ENCODE data around the gene PRDM10.
"Not testable (repeated sequence)": the region's sequence is repeated elsewhere in the genome, so short reads cannot be mapped to it uniquely, and the experiment has no call there.

The PRDM10 gene

GRCh38 chr11:129974672-129975071 is 28.0 kb downstream of the PRDM10 start:
- DNase-seq = no peak

- no peak for DNase-seq
These were observed 28.4 kb downstream of the PRDM10 start for GRCh38 chr11:129974237-129974636.

GRCh38 chr11:129973809-129974208 is 28.8 kb downstream of the PRDM10 start:
- DNase-seq = no peak

GRCh38 chr11:129973068-129973467 is 29.6 kb downstream of the PRDM10 start:
- DNase-seq = no peak

GRCh38 chr11:129972611-129973010 is 30.0 kb downstream of the PRDM10 start:
- DNase-seq = no peak

GRCh38 chr11:129971856-129972255 is 30.8 kb downstream of the PRDM10 start:
- not testable (repeated sequence) for DNase-seq

- DNase-seq = no peak
These were observed 32.7 kb downstream of the PRDM10 start for GRCh38 chr11:129969920-129970319.

GRCh38 chr11:129968591-129969419 is 33.8 kb downstream of the PRDM10 start:
- DNase-seq = peak; percentile 1

GRCh38 chr11:129967996-129968395 is 34.6 kb downstream of the PRDM10 start:
- no peak for DNase-seq

GRCh38 chr11:129965248-129965647 is 37.4 kb downstream of the PRDM10 start:
- DNase-seq = no peak

- DNase-seq = no peak
These were observed 42.1 kb downstream of the PRDM10 start for GRCh38 chr11:129960216-129961214.

GRCh38 chr11:129959687-129960086 is 42.9 kb downstream of the PRDM10 start:
- no peak for DNase-seq

- no peak for DNase-seq
These were observed 47.4 kb downstream of the PRDM10 start for GRCh38 chr11:129955282-129955681.

- not testable (repeated sequence) for DNase-seq
These were observed 47.9 kb downstream of the PRDM10 start for GRCh38 chr11:129954703-129955102.

- DNase-seq = no peak
These were observed 50.8 kb downstream of the PRDM10 start for GRCh38 chr11:129951866-129952262.

GRCh38 chr11:129951201-129951865 is 51.3 kb downstream of the PRDM10 start:
- peak; percentile 23 for DNase-seq

- DNase-seq = peak; percentile 9
These were observed 52.2 kb downstream of the PRDM10 start for GRCh38 chr11:129950101-129951091.

GRCh38 chr11:129948926-129949466 is 53.6 kb downstream of the PRDM10 start:
- no peak for DNase-seq

- no peak for DNase-seq
These were observed 55.2 kb downstream of the PRDM10 start for GRCh38 chr11:129947474-129947873.

GRCh38 chr11:129946965-129947364 is 55.7 kb downstream of the PRDM10 start:
- DNase-seq = no peak

- no peak for DNase-seq
These were observed 56.4 kb downstream of the PRDM10 start for GRCh38 chr11:129946256-129946655.
